GM18502 (cell line): ENCODE results near the gene GFOD1.
"Not testable (repeated sequence)": the region's sequence is repeated elsewhere in the genome, so short reads cannot be mapped to it uniquely, and the experiment has no call there.

Experiments
- ATAC-seq: cut with Tn5 transposase; IDR thresholded peaks from one replicate; pipeline ENCODE4 v1.9.1; 2021; ENCODE audit warnings: mild to moderate bottlenecking; ENCODE audit not compliant: unreplicated experiment, poor library complexity

GFOD1 gene

GRCh38 chr6:13512900-13513299, 25.5 kb upstream of the GFOD1 start:
- no peak for ATAC-seq

GRCh38 chr6:13511913-13512717, 24.7 kb upstream of the GFOD1 start:
- no peak for ATAC-seq

GRCh38 chr6:13511141-13511571, 23.8 kb upstream of the GFOD1 start:
- not testable (repeated sequence) for ATAC-seq

- ATAC-seq, result not testable (repeated sequence)
These were observed 23.0 kb upstream of the GFOD1 start for GRCh38 chr6:13510433-13510832.

GRCh38 chr6:13508711-13509705, 21.6 kb upstream of the GFOD1 start:
- no peak for ATAC-seq

- ATAC-seq, result no peak
These were observed 20.0 kb upstream of the GFOD1 start for GRCh38 chr6:13507306-13507860.

- ATAC-seq, result no peak
These were observed 17.9 kb upstream of the GFOD1 start for GRCh38 chr6:13505345-13505734.

GRCh38 chr6:13504611-13505344, 17.4 kb upstream of the GFOD1 start:
- ATAC-seq, result no peak

- no peak for ATAC-seq
These were observed 13.5 kb upstream of the GFOD1 start for GRCh38 chr6:13500915-13501314.

GRCh38 chr6:13500264-13500663, 12.9 kb upstream of the GFOD1 start:
- ATAC-seq, result no peak

GRCh38 chr6:13496513-13497190, 9.3 kb upstream of the GFOD1 start:
- no peak for ATAC-seq

- ATAC-seq, result no peak
These were observed 8.4 kb upstream of the GFOD1 start for GRCh38 chr6:13495818-13496217.

- ATAC-seq, result no peak
These were observed 7.8 kb upstream of the GFOD1 start for GRCh38 chr6:13495112-13495776.

- ATAC-seq, result no peak
These were observed 6.7 kb upstream of the GFOD1 start for GRCh38 chr6:13494137-13494536.

GRCh38 chr6:13493147-13493546, 5.7 kb upstream of the GFOD1 start:
- no peak for ATAC-seq

GRCh38 chr6:13492357-13492756, 5.0 kb upstream of the GFOD1 start:
- ATAC-seq, result no peak

- no peak for ATAC-seq
These were observed 4.1 kb upstream of the GFOD1 start for GRCh38 chr6:13491538-13491937.

GRCh38 chr6:13490402-13490801, 3.0 kb upstream of the GFOD1 start:
- no peak for ATAC-seq

GRCh38 chr6:13488896-13489237, 1.5 kb upstream of the GFOD1 start:
- no peak for ATAC-seq
